Left ventricle myocardium inferior (tissue), 1 donor: ENCODE results near the gene OTOS. TPM values are rescaled to one million over a fixed set of nuclear protein-coding genes. Genes with fewer than 3 reads are reported as not detected.

ENCODE experiments used
- DNase-seq: peaks from one replicate; pipeline ENCODE4 v3.0.0-alpha.2; 2020
- H3K27ac ChIP-seq: fragments of 200-600 bp; replicated peaks from 2 replicates; pipeline ENCODE4 v1.8.0; 2021
- H3K27me3 ChIP-seq: fragments of 200-600 bp; 2 replicates; pipeline ENCODE4 v1.8.0; 2021; ENCODE audit warnings: low read depth
- H3K36me3 ChIP-seq: fragments of 200-600 bp; 2 replicates; pipeline ENCODE4 v1.8.0; 2021
- H3K4me1 ChIP-seq: fragments of 200-600 bp; 2 replicates; pipeline ENCODE4 v1.8.0; 2021
- H3K4me3 ChIP-seq: fragments of 200-600 bp; 2 replicates; pipeline ENCODE4 v1.8.0; 2021; ENCODE audit warnings: mild to moderate bottlenecking, moderate library complexity
- H3K9me3 ChIP-seq: fragments of 200-600 bp; replicated peaks from 2 replicates; pipeline ENCODE4 v1.8.0; 2021
- intact Hi-C: fragments of 100-400 bp; cut with micrococcal nuclease; formaldehyde crosslinking; loops from one replicate; pipeline ENCODE4 v1.11.0; 2022
- total RNA-seq: library from RNA; stranded (reverse); fragmentation: NEBNext Ultra II Directional; extraction: Animal tissue kit (Norgen Biotek cat#: 25700); gene quantifications from one replicate; pipeline ENCODE4 v1.2.1, GENCODE V29; 2021
- TF ChIP-seq, protein P1 (sequence below): fragments of 200-600 bp; IDR thresholded peaks from 2 replicates; pipeline ENCODE4 v1.8.0; 2021; ENCODE audit warnings: antibody characterized with exemption, mild to moderate bottlenecking, borderline replicate concordance
- donor health status: DM: no; HTN: yes; CAD: no; lungs with severe emphysema.

OTOS gene
- total RNA-seq, 1 donor from 2014 or later = not detected

DNA sequence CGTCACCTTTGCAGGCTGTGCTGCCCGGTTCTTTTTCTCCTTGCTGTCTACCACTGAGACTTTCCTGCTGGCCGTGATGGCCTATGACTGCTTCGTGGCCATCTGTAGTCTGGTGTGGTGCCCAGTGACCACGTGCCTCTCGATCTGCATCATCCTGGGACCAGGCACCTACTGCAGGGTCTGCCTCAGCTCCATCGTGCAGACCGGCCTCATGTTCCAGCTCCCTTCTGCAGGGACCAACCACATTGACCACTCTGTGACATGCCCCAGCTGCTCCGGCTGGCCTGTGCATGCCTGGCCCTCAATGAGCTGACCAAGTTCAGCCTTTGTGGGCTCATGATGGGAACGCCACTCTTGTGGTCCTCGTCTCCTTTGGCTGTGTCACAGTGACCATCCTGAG, 31.1 kb downstream of the OTOS start:
- intact Hi-C loops = no loop called here
- H3K27ac ChIP-seq = no peak overlapping the region
- DNase-seq = no peak
- no peaks in the 10 kb centered on the region for H3K4me1 ChIP-seq
- peaks cover 71% of the 10 kb centered on the region for H3K27me3 ChIP-seq
- no peaks in the 10 kb centered on the region for H3K36me3 ChIP-seq
- no peak overlapping the region for H3K4me3 ChIP-seq
- TF ChIP-seq, protein P1, sequence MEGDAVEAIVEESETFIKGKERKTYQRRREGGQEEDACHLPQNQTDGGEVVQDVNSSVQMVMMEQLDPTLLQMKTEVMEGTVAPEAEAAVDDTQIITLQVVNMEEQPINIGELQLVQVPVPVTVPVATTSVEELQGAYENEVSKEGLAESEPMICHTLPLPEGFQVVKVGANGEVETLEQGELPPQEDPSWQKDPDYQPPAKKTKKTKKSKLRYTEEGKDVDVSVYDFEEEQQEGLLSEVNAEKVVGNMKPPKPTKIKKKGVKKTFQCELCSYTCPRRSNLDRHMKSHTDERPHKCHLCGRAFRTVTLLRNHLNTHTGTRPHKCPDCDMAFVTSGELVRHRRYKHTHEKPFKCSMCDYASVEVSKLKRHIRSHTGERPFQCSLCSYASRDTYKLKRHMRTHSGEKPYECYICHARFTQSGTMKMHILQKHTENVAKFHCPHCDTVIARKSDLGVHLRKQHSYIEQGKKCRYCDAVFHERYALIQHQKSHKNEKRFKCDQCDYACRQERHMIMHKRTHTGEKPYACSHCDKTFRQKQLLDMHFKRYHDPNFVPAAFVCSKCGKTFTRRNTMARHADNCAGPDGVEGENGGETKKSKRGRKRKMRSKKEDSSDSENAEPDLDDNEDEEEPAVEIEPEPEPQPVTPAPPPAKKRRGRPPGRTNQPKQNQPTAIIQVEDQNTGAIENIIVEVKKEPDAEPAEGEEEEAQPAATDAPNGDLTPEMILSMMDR = no peak
- no peaks in the 10 kb centered on the region for H3K9me3 ChIP-seq

DNA sequence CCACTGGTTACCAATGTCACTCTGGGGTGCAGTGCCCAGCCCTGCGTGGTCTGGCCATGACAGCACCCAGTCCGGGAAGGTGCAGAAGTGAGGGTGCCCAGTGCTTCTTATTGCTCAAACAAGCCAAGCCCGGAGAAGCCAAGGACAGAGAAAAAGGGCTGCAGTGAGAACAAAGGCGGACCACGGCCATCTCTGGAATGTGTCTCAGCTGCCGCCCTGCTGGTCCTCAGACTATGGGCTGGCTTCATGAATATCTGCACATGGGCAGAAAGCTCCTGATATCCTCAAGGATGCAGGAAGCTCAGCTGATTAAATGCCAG, 33.0 kb downstream of the OTOS start:
- H3K4me1 ChIP-seq = no peaks in the 10 kb centered on the region
- intact Hi-C loops = no loop called here
- no peak for DNase-seq
- H3K36me3 ChIP-seq = no peaks in the 10 kb centered on the region
- peaks cover 64% of the 10 kb centered on the region for H3K27me3 ChIP-seq
- H3K27ac ChIP-seq = no peak overlapping the region
- H3K9me3 ChIP-seq = no peaks in the 10 kb centered on the region
- H3K4me3 ChIP-seq = no peak overlapping the region
- TF ChIP-seq, protein P1 = no peak

DNA sequence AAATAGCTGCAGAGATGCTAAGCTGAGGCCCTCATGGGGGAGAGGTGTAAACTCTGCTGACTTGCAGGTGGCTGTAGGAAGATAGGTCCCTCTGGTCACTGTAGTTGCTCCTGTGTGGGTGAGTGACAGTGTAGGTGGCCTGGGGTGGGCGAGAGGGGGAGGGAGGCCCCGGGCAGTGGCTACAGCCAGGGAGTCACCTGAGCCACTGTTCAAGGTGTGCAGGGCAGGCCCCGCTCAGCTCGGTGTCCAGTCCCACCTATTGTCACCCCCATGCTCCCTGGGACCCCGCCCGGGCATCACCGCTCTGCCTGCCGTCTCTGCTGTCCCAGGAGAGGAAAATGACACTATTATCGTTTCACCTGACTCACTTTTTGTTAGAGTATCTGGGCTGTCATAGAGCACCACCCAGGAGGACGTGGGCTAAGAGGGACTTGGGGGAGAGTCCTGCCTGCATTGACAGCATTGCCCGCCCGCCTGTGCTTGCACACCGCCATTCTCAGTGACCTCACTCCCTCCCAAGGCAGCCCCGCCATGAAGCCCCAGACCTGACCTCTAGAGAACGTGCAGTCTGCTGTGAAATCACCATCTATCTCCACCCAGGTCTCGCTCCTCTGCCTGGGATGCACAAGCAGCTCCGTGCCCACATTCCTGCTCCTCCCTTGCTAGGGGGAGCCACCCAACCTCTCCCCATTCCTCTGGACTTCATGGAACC, 33.5 kb downstream of the OTOS start:
- H3K9me3 ChIP-seq = no peaks in the 10 kb centered on the region
- no peak overlapping the region for H3K27ac ChIP-seq
- intact Hi-C loops = no loop called here
- H3K36me3 ChIP-seq = no peaks in the 10 kb centered on the region
- H3K27me3 ChIP-seq = peaks cover 61% of the 10 kb centered on the region
- no peak overlapping the region for H3K4me3 ChIP-seq
- TF ChIP-seq, protein P1 = no peak
- DNase-seq = no peak
- H3K4me1 ChIP-seq = no peaks in the 10 kb centered on the region

DNA sequence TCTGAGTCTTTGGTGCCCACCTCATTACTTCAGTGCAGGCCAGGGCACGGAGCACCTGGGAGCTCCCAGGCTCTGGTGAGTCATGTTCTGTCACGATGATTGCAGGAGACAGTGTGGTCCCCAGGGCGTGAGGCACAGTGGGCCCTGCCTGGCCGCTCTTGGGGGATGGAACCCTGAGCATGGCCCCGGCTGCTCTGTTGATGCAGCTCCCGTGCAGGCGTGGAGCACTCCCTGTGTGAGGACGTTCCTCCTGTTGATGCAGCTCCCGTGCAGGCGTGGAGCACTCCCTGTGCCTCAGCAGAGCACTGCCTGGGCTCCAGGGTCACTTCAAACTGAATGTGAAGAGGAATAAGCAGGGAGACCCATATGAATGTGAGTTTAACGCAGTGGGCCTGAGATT, 34.5 kb downstream of the OTOS start:
- no peak overlapping the region for H3K4me3 ChIP-seq
- peaks cover 4% of the 10 kb centered on the region for H3K9me3 ChIP-seq
- H3K36me3 ChIP-seq = no peaks in the 10 kb centered on the region
- intact Hi-C loops = no loop called here
- no peak overlapping the region for H3K27ac ChIP-seq
- TF ChIP-seq, protein P1 = no peak
- no peak for DNase-seq
- no peaks in the 10 kb centered on the region for H3K4me1 ChIP-seq
- peaks cover 63% of the 10 kb centered on the region for H3K27me3 ChIP-seq

DNA sequence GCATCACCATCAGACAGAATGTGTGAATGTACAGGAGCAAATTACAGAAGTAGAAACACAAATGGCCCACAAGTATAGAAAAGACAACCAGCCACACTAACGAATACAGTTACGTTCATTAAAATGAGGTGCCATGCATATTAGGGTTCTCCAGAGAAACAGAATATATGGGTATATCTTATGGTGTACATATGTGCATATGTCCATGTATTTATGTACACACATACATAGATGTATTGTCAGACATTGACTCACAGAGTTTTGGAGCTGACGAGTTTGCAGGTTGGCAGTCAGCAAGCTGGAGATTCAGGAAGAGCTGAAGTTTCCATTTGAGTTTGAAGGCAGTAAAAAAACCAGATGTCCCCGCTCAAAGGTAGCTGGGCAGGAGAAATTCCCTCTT, 37.3 kb downstream of the OTOS start:
- Histone ChIP-seq H3K9me3 (peaks cover 24% of the 10 kb centered on the region), H3K36me3 (no peaks in the 10 kb centered on the region), H3K4me1 (no peaks in the 10 kb centered on the region), H3K27me3 (peaks cover 73% of the 10 kb centered on the region), H3K27ac (no peak overlapping the region), H3K4me3 (no peak overlapping the region)
- DNase-seq = no peak
- TF ChIP-seq, protein P1 = no peak
- intact Hi-C loops = no loop called here
